Amniotic epithelial cell (primary cell): ENCODE measurements around the gene PRRC2C.
A peak's percentile ranks its signal among the peaks of the same experiment; 100 is the strongest.
"Not testable (repeated sequence)": the region's sequence is repeated elsewhere in the genome, so short reads cannot be mapped to it uniquely, and the experiment has no call there.

Experiments
- DNase-seq: peaks from one replicate; pipeline ENCODE4 v3.0.0-alpha.2; 2010; ENCODE audit warnings: low read depth

Gene PRRC2C

DNA sequence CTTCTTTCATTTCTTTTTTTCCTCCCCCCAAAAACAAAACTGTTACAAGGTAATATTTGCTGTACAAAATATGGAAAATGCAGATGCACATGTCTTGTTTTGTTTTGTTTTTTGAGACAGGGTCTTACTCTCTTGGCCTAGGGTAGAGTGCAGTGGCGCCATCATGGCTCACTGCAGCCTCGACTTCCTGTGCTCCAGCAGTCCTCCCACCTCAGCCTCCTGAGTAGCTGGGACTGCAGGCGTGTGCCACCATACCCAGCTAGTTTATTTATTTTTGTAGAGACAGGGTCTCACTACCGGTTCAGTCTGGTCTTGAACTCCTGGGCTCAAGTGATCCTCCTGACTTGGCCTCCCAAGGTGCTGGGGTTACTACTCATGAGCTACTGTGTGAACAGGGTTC is 15.5 kb downstream of the PRRC2C start:
- no peak for DNase-seq

DNA sequence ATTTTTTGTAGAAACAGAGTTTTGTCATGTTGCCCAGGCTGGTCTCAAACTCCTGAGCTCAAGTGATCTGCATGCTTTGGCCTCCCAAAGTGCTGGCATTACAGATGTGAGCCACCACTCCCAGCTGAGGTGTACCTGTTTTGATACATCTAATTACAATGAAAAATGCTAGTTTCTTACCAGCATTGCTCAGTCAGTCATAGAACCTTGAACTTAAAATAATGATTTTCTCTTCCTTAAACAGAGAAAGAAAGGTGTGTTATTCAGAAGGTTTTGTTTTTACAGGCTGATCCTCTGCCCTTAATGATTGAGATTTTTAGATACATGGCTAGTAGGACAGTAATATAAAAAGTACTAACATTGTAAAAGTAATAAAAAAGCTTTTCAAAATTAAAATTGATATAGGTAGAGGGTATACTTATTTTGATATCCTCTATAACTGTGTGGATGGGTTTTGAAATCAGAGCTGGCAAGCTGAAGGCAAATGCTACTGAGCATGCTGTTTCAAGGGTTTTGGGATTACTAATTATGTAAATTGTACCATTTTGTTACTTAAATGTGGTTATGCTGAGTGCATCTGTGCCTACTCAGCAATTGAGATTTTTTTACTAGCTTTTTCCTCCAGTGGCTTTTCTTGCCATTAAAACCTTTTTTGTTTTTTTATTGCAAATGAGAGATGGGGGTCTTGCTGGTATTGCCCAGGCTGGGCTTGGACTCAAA is 16.1 kb downstream of the PRRC2C start:
- no peak for DNase-seq

DNA sequence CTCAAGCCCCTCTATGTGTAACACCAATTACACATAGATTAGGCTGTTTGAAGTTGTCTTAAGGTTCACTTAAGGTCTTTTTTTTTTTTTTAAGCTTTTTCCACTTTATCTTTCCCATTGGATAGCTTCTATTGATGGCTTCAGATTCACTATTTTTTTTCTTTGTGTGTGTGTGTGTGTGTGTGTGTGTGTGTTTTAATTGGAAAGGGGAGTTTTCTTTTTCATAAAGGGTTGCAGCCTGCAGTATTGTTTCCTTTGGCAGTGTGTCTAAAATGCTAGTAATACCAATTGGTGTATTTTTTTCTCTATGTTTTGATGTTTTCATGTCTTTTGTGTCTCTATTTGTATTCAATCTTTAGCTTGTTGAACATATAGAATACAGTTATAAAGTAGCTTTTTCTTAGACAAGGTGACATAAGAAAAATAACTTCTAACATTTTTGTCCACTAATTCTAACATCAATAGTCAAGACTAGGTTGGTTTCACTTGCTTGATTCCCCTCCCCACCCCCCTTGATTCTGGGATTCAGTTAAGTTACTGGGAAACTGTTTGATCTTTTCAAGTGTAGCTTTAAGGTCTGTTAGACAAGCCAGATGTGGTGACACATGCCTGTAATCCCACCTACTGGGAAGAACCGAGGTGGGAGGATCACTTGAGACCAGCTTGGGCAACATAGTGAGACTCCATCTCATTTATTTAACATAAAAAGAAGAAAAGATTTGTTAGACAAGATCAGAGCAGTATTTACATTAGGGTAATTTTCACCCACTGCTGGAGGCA is 21.4 kb downstream of the PRRC2C start:
- peak; percentile 45 for DNase-seq

DNA sequence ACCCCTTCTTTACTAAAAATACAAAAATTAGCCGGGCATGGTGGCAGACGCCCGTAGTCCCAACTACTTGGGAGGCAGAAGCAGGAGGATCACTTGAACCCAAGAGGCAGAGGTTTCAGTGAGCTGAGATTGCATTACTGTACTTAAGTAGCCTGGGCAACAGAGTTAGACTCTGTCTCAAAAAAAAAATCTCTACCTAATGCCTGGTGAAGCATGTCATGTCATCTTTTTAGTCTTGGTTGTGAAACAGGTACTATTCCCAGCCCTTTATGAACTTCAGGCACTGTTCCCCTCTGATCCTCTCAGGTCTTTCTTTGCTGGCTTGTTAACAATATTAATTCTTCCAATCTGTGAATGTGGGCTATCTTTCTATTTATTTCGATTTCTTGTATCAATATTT is 22.1 kb downstream of the PRRC2C start:
- DNase-seq = peak; percentile 15

DNA sequence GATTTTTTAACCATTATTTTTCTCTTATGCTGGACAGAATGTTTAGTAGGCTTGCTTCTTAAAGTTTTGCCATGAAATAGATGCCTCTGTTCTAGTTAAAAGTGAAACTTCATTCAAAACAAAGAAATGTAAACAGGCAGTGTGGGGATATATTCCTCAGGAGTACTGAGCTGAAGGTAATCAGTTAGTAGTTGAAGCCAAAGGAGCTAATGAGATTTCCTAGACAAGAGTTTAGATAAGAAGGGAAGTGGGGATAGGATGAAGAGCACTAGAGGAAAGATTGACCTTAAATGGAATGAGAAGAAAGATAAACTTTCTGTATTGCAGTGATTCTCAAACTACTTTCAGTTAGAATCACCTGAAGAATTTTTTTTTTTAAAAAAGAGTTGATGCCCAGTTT is 23.9 kb downstream of the PRRC2C start:
- DNase-seq = peak; percentile 62

DNA sequence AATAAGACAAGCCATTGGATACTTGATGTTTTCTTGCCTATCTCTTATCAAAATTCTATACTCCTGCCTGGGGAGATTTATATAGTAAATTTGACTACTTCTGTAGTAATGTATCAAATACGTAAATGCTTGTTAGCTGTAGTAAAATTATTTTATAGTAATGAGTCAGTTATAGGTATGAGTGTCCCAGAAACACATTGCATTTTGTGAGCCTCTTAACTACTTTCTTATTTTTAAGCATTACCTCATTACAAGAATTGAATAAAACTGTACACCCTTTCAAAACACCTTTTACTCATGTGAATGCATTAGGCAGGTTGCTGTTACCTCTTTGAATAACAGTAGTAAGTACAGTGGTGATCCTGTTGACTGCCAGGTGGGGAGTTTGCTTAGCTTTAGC is 28.4 kb downstream of the PRRC2C start:
- DNase-seq = no peak

DNA sequence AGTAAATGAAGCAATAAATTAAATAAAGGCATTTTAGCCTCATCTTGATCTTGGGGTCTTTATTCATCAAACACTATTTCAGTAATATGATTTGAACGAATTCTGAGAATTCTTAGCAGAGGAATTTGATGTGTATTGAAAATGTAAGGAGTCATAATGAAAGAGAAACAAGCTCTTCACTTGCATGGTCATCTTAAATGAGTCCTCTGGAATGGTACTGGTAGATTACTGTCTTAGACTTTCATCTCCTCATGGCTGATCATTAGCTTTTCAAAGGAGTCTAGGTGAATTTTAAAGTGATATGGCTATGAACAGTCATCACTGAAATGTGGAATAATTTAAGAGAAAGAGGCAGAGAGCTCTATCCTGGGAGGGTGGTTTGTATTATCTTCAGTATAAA is 30.0 kb downstream of the PRRC2C start:
- DNase-seq = no peak

DNA sequence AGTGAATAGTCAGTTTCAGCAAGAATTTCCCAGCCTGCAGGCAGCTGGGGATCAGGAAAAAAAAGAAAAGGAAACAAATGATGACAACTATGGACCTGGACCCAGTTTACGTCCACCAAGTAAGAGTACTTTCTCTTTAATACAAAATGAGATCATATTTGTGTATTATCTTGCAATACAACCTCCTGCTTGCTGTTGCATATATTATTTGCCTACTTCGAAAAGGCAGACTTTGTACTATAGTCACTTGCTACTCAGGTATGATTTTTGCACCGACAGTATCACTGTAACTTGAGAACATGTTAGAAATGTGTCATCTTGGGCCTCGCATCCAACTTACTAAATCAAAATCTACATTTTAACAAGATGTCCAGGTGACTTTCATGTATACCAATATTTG is 30.4 kb downstream of the PRRC2C start:
- DNase-seq = no peak

DNA sequence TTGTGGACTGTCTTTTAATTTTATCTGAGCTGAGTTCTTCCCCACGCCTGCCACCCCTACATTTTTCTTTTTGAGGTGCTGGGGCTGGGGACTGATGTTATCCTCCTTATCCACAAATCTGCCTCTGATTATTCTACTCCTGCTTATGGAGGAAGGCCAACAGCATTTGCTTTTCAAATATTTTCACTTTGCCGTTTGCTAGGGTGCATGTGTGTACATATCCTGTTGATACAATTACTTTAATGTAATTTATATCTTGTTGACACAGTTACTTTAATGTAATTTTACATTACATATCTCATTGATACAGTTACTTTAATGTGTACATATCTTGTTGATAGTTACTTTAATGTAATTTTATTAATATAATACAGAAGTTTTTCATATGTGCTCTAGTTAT is 36.2 kb downstream of the PRRC2C start:
- no peak for DNase-seq

DNA sequence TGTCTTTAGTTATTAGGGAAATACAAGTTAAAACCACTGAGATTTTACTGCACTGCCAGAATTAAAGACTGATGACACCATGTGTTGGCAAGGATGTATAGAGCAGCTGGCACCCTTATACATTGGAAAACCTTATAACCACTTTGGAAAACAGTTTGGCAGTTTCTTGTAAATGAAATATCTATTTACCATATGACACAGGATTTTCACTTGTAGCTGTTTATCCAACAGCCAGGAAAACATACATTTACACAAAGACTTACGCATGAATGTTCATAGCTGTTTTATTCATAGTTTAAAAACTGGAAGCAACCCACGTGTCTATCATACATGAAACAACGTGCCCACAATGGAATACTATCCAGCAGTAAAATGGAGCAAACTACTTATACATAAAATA is 45.3 kb downstream of the PRRC2C start:
- DNase-seq = no peak

DNA sequence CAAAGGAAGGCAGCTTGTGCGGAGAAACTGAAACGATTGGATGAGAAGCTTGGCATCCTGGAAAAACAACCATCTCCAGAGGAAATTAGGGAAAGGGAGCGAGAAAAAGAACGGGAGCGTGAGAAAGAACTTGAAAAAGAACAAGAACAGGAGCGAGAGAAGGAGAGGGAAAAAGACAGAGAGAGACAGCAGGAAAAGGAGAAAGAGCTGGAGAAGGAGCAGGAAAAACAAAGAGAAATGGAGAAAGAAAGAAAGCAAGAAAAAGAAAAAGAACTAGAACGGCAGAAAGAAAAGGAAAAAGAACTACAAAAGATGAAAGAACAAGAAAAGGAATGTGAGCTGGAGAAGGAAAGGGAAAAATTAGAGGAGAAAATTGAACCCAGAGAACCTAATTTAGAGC is 47.2 kb downstream of the PRRC2C start:
- DNase-seq = no peak

DNA sequence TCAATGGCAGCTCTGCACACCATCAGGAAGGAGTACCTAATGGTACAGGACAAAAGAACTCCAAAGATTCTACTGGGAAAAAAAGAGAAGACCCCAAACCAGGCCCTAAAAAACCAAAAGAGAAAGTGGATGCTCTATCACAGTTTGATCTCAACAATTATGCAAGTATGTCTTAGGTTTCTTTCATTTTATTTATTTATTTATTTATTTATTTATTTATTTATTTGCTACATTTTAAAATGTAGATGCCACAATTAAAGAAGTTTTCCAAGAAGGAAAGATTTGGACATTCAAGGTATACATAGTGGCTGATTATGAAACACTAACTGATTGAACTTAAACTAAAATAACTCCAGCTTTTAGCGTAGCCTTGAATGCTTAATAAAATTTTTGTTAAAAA is 60.2 kb downstream of the PRRC2C start:
- no peak for DNase-seq

DNA sequence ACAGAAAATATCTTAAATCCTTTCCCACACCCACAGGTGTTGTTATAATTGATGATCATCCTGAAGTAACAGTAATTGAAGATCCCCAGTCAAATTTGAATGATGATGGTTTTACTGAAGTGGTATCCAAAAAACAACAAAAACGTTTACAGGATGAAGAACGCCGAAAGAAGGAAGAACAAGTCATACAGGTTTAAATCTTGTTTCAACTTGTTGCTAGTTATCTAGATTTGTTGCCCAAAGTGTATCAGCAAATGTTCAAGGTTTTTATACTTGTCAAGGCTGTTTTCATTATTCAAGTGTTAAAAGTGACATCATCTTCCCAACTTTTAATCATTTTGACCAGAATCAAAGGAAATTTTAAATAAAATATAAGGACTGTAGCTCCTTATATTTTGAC is 64.7 kb downstream of the PRRC2C start:
- DNase-seq = no peak

DNA sequence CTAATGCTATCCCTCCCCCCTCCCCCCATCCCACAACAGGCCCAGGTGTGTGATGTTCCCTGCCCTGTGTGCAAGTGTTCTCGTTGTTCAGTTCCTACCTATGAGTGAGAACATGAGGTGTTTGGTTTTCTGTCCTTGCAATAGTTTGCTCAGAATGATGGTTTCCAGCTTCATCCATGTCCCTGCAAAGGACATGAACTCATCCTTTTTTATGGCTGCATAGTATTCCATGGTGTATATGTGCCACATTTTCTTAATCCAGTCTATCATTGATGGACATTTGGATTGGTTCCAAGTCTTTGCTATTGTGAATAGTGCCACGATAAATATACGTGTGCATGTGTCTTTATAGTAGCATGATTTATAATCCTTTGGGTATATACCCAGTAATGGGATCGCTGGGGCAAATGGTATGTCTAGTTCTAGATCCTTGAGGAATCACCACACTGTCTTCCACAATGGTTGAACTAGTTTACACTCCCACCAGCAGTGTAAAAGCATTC is 65.3 kb downstream of the PRRC2C start:
- not testable (repeated sequence) for DNase-seq

DNA sequence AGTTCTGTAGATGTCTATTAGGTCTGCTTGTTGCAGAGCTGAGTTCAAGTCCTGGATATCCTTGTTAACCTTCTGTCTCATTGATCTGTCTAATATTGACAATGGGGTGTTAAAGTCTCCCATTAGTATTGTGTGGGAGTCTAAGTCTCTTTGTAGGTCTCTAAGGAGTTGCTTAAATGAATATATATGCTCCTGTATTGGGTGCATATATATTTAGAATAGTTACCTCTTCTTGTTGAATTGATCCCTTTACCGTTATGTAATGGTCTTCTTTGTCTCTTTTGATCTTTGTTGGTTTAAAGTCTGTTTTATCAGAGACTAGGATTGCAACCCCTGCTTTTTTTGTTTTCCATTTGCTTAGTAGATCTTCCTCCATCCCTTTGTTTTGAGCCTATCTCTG is 68.6 kb downstream of the PRRC2C start:
- not testable (repeated sequence) for DNase-seq

DNA sequence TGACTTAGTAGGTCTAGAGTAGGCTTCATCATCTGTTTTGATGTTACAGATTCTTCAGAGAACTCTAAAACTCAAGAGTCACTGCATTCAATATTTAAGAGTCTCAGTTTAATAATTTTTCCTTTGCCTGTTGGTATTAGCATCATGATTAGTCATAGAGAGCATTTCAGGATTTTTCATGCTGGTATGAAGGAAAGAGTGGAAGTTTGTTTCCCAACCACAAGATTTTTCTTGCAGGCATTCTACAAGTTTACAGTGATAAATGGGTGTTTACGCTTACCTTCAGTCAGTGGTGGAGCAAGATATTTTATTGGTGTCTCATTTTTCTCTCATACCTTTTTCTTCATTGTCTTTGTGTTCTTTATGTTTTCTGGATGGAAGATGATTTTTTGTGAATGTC is 78.3 kb downstream of the PRRC2C start:
- peak; percentile 95 for DNase-seq

DNA sequence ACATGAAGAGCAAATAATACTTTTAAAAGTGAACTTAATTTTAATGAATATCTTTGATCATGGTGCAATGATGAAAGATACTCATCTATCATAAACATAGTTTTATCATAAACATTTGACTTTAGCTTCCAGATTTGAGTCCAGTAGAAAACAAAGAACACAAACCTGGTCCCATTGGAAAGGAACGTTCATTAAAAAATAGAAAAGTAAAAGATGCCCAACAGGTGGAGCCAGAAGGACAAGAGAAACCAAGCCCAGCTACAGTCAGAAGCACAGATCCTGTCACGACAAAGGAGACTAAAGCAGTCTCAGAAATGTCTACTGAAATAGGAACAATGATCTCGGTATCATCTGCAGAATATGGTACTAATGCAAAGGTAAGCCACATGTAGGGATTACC is 81.1 kb downstream of the PRRC2C start:
- DNase-seq = no peak

DNA sequence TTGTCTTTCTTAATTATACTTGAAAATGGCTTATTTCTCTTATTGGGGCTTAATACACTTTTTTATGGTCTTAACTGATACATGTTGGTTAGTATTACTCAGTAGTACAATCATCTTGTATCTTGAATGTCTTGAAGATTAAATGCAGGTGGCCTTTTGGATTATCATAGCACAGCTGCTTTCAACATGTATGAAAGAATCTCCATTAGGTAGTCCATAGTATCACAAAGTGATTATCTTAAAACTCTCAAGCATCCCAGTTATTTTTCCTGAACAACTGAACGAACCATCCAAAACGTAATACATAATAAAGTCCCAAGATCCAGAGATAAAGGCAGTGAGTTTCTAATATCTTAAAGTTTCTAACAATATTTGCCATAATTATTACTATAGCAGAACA is 85.0 kb downstream of the PRRC2C start:
- DNase-seq = peak; percentile 36

DNA sequence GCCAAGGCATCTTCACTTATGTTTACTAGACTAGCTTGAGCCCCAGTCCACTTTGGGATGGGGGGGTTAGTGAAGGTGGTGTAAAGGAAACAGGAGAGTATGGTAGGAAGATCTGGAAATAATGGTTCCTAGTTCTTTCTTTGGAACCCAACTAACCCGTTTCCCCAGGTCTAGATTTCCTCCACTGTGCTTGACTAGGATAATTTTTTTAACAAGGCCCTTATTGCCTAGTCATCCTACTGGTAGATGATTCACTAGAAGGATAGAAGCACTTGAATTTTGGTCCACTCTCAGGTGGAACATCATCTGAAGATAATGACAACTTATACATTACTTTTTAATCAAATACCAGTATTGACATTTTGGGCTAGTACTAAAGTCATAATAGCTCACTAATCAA is 90.8 kb downstream of the PRRC2C start:
- DNase-seq = no peak

DNA sequence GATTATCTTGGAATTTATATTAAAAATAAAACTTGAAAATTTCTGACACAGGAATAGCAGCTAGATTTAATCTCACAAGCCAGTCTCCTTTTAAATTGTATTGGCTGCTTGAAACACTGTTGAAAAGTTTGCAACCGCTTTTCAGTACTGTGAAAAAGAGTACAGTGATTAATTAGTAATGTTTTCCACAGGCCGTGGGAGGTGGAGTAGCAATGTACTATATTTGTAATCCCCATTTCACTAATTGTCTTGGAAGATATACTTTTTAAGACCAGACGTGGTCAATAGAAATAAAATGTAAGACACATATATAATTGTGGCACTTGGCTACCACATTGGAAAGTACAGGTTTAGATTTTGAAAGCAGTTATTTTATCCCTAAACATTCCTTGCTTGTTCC is 95.9 kb downstream of the PRRC2C start:
- peak; percentile 19 for DNase-seq

DNA sequence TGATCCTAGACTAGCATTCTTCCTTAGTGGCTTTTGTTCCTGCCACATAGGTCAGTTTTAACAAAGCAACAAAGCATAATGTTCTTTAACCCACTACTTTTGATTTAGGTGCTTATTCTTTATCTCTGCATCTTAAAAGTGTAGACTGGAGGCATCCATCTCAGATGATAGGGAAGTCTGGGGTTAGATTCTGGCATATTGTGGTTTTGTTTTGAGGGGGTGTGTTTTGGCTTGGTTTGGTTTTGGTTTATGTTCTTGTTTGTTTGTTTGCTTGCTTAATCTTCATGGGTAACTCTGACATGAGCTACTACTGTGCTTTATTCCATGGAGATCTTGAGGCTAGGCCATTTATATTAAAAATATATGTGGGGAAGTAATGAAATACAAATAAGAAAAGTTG is 96.4 kb downstream of the PRRC2C start:
- peak; percentile 76 for DNase-seq

DNA sequence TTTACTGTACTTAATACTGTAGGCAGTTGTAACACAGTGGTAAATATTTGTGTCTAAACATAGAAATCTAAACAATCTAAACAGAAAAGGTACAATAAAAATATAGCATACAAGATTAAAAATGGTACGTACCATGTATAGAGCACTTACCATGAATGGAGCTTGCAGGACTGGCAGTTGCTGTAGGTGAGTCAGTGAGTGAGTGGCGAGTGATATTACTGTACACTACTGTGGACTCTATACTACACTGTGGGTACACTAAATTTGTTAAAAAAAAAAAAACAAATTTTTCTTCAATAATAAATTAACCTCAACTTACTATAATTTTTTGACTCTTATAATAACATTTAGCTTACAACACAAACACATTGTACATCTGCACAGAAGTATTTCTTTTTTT is 97.3 kb downstream of the PRRC2C start:
- no peak for DNase-seq

DNA sequence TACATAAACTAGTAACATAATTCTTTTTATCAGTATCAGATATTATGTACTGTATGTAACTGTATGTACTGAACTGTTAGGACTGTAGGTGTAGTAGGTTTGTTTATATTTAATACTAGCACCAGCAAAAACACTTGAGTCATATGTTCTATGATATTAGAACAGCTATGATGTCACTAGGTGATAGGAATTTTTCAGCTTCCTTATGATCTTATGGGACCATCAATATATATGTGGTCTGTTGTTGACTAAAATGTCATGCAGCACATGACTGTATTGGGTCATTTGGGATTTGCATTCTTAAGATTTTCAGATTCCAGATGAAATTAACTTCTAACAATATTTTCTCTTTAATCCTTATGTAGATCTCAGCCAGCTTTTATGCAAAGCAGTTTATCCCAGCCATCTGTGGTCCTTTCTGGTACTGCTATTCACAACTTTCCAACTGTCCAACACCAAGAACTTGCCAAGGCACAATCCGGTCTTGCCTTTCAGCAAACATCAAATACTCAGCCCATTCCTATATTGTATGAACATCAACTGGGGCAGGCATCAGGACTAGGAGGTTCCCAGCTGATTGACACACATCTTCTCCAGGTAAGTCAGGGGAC is 98.4 kb downstream of the PRRC2C start:
- peak; percentile 53 for DNase-seq
